IgD-negative memory B cell (primary cell): ENCODE results near the gene RARRES2. TPM values are rescaled to one million over a fixed set of nuclear protein-coding genes. Genes with fewer than 3 reads are reported as not detected.
"Not testable (repeated sequence)": the region's sequence is repeated elsewhere in the genome, so short reads cannot be mapped to it uniquely, and the experiment has no call there.

Experiments used
- H3K27ac Mint-ChIP-seq, 3 donors: one replicate each; pipeline ENCODE4 v1.8.0; 2020 to 2022; ENCODE audit warnings: mild to moderate bottlenecking in 3 of 3, mixed read lengths in 3 of 3, moderate library complexity in 1 of 3
- H3K27me3 Mint-ChIP-seq: one replicate; pipeline ENCODE4 v1.8.0; 2021; ENCODE audit warnings: mixed read lengths
- H3K36me3 Mint-ChIP-seq: one replicate; pipeline ENCODE4 v1.8.0; 2020; ENCODE audit warnings: mild to moderate bottlenecking, mixed read lengths
- H3K4me1 Mint-ChIP-seq, 3 donors: one replicate each; pipeline ENCODE4 v1.8.0; 2020 to 2022; ENCODE audit warnings: mixed read lengths in 3 of 3, mild to moderate bottlenecking in 1 of 3
- H3K4me3 Mint-ChIP-seq, 4 donors: one replicate each; pipeline ENCODE4 v1.8.0; 2020 to 2022; ENCODE audit warnings: mild to moderate bottlenecking in 4 of 4, mixed read lengths in 4 of 4, moderate library complexity in 3 of 4
- H3K9me3 Mint-ChIP-seq, 3 donors: one replicate each; pipeline ENCODE4 v1.8.0; 2020 to 2021; ENCODE audit warnings: mixed read lengths in 3 of 3, mild to moderate bottlenecking in 1 of 3
- polyA plus RNA-seq: library from polyadenylated mRNA; unstranded; fragments of 300-500 nt; fragmentation: Illumina TruSeq; gene quantifications from one replicate; pipeline ENCODE4 v1.2.3, GENCODE V29; 2021

The RARRES2 gene
- not detected for polyA plus RNA-seq

DNA sequence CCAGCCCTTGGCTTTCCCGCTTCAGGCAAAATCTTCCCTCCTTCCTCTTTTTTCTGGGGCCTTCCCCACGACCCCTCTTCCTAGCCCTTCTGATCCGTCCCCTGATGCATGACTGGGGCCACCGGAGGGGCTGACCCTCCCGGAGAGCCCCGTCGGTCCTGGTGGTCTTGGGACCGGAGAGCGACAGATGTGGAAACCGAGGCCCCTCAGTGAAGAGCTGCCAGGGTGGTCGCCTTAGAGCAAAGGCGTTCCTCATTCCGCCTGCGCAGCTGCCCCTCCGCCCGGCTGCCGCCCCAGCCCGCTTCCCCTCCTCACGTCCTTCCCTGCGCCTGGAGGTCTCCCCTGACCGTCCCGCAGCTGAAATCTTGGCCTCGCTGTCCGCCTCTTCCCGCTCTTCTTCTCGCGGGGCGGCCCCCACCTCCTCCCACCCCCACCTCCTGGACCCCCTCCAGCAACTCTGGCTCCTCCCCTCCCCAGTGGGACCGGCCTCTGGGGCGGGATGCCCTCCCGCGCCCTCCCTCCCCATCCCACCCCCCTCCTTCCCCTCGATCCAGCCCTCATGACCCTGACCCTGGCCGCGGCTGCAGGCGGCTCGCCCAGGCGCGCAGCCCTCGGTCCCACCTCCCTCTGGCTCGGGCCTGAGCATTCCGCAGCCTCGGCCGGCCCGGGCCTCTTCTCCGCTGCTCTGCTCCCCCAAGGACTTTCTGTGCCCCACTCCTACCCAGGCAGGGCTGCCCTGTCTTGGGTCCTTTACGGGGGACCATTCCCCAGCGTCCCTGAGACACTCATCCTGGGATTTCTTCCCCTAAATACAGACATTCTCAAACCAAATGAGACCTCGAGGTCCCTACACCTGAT is at the start of gene RARRES2:
TSS of gene RARRES2 (minus strand) at position 367 of the 858 bp plus-strand sequence. CDS start 1,020 bp downstream, outside the sequence.
- H3K9me3 Mint-ChIP-seq, result peaks cover 0 to 4% (median 3%) of the 10 kb centered on the region in 3 donors
- H3K4me3 Mint-ChIP-seq, result no peak within 1 kb of the TSS
- no peak within 1 kb of the TSS for H3K27ac Mint-ChIP-seq
- peaks cover 0 to 4% (median 4%) of the 10 kb centered on the region in 3 donors for H3K4me1 Mint-ChIP-seq
- peaks cover 7% of the 10 kb centered on the region for H3K36me3 Mint-ChIP-seq
- peaks cover 21% of the 10 kb centered on the region for H3K27me3 Mint-ChIP-seq

GRCh38 chr7:150390205-150390604 is 48.8 kb upstream of the RARRES2 start:
- Mint-ChIP-seq H3K9me3 (no peaks in the 10 kb centered on the region), H3K4me1 (peaks cover 0 to 4% (median 0%) of the 10 kb centered on the region in 3 donors), H3K4me3 (no peak overlapping the region), H3K27ac (no peak overlapping the region), H3K27me3 (no peaks in the 10 kb centered on the region), H3K36me3 (peaks cover 6% of the 10 kb centered on the region)

DNA sequence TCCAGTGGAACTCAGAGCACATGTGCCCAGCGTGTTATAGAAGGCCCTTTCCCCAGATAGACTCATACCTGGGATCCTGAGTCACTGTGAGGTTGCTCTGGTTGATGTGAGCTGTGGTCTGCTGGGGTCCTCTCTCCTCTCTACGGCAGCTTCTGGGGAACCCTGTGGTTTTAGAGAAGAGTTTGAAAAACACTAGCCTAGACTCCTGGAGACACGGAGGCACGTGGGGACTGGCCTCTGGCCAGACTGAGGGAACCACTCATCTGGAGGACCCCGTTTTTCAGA is 48.0 kb upstream of the RARRES2 start:
- H3K36me3 Mint-ChIP-seq, result peaks cover 6% of the 10 kb centered on the region
- peaks cover 1 to 4% (median 2%) of the 10 kb centered on the region in 3 donors for H3K4me1 Mint-ChIP-seq
- H3K9me3 Mint-ChIP-seq, result no peaks in the 10 kb centered on the region
- H3K4me3 Mint-ChIP-seq, result no peak overlapping the region
- H3K27ac Mint-ChIP-seq, result peak overlapping the region in 1 of 3 donors; percentile 57
- no peaks in the 10 kb centered on the region for H3K27me3 Mint-ChIP-seq

GRCh38 chr7:150388709-150389531 is 47.5 kb upstream of the RARRES2 start:
- H3K27me3 Mint-ChIP-seq, result no peaks in the 10 kb centered on the region
- H3K4me3 Mint-ChIP-seq, result no peak overlapping the region
- H3K9me3 Mint-ChIP-seq, result no peaks in the 10 kb centered on the region
- H3K36me3 Mint-ChIP-seq, result peaks cover 6% of the 10 kb centered on the region
- peak overlapping the region in 1 of 3 donors; percentile 57 for H3K27ac Mint-ChIP-seq
- peaks cover 2 to 4% (median 3%) of the 10 kb centered on the region in 3 donors for H3K4me1 Mint-ChIP-seq

- H3K27me3 Mint-ChIP-seq, result no peaks in the 10 kb centered on the region
- peaks cover 6% of the 10 kb centered on the region for H3K36me3 Mint-ChIP-seq
- H3K4me3 Mint-ChIP-seq, result no peak overlapping the region
- peaks cover 2 to 5% (median 4%) of the 10 kb centered on the region in 3 donors for H3K4me1 Mint-ChIP-seq
- H3K27ac Mint-ChIP-seq, result no peak overlapping the region
- H3K9me3 Mint-ChIP-seq, result no peaks in the 10 kb centered on the region
Observed at GRCh38 chr7:150388306-150388705, 46.9 kb upstream of the RARRES2 start.

- H3K27me3 Mint-ChIP-seq, H3K9me3 Mint-ChIP-seq, H3K4me3 Mint-ChIP-seq, H3K36me3 Mint-ChIP-seq: not testable (repeated sequence)
- peaks cover 7 to 20% (median 13%) of the 10 kb centered on the region in 3 donors for H3K4me1 Mint-ChIP-seq
- peak overlapping the region in 1 of 3 donors; percentile 39 for H3K27ac Mint-ChIP-seq
Observed at GRCh38 chr7:150385884-150386283, 44.5 kb upstream of the RARRES2 start.

- H3K9me3 Mint-ChIP-seq, result no peaks in the 10 kb centered on the region
- H3K36me3 Mint-ChIP-seq, result peaks cover 2% of the 10 kb centered on the region
- H3K27me3 Mint-ChIP-seq, result no peaks in the 10 kb centered on the region
- H3K27ac Mint-ChIP-seq, result peak overlapping the region in 1 of 3 donors; percentile 39
- no peak overlapping the region for H3K4me3 Mint-ChIP-seq
- peaks cover 12 to 25% (median 18%) of the 10 kb centered on the region in 3 donors for H3K4me1 Mint-ChIP-seq
Observed at GRCh38 chr7:150385302-150385723, 43.9 kb upstream of the RARRES2 start.

DNA sequence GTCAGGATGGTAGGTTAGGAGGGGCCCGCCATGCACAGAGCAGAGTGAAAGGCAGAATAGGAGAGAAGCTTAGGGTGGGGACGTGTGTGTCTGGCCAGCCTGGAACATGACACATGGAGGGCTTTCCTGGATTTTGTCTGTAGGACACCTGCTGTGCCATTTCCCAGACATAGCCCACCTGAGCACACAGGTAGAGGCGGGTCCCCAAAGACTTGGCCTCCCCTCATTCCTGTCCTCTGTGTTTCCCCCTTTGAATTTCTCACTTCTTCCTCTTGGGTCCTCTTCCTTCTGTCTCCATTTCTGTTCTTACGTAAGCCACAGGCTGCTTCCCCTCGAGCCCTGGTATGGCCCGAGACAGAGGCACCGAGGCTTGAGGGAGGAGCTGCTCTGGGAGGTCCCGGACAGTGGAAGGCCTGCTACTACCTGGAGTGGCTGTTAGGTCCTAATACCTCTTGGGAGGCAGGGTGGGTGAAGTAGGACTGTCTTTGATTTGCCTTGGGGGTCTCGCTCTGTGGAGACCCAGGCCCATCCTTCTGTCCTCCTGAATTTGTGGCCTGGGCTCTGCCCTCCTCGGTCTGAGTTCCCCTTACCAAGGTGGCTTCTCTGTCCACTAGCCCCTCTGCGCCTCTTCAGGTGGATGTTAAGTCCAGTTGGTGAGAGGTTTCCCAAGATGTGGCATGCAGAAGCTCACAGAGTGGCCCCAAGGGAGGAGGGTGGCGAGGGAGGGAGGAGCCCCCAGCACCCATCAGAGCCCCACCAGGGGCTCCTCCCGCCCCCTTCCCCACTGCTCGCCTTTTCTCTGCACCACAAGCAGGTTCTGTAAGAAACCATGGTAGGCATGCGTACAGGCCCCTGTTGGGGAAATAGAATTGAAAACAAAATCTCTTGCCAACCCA is 43.2 kb upstream of the RARRES2 start:
- Mint-ChIP-seq H3K36me3 (peaks cover 2% of the 10 kb centered on the region), H3K4me3 (no peak overlapping the region), H3K27ac (peak overlapping the region in 1 of 3 donors; percentile 59), H3K9me3 (no peaks in the 10 kb centered on the region), H3K4me1 (peaks cover 19 to 32% (median 25%) of the 10 kb centered on the region in 3 donors), H3K27me3 (no peaks in the 10 kb centered on the region)

GRCh38 chr7:150383710-150384397 is 42.4 kb upstream of the RARRES2 start:
- Mint-ChIP-seq H3K27ac (no peak overlapping the region), H3K4me3 (no peak overlapping the region), H3K36me3 (peaks cover 2% of the 10 kb centered on the region), H3K27me3 (no peaks in the 10 kb centered on the region), H3K4me1 (peaks cover 21 to 32% (median 25%) of the 10 kb centered on the region in 3 donors), H3K9me3 (no peaks in the 10 kb centered on the region)

DNA sequence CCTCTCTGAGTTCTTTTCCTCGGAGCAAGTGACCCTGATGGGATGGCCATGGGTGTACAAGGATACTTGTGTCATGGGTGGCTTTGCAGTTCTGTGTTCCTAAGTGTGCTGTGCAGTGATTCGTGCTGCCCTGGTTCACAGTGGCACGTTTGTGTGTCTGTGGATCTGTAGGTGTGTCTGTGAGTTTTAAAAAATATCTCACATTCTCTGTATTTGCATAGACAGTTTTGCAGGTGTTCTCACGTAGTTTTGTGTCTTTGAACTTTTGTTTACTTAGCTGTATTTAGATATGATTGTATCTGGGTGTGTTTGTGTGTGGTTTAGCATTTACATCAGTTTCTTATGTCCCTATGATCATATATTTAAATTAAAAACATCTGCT is 41.4 kb upstream of the RARRES2 start:
- Mint-ChIP-seq H3K4me1 (peaks cover 27 to 37% (median 30%) of the 10 kb centered on the region in 3 donors), H3K36me3 (peaks cover 2% of the 10 kb centered on the region), H3K9me3 (no peaks in the 10 kb centered on the region), H3K27me3 (no peaks in the 10 kb centered on the region), H3K4me3 (peak overlapping the region; percentile 41 to 85 (median 74)), H3K27ac (peak overlapping the region; percentile 65 to 96 (median 67))

- Mint-ChIP-seq H3K27ac (peak overlapping the region; percentile 65 to 96 (median 67)), H3K4me3 (peak overlapping the region; percentile 41 to 85 (median 74)), H3K36me3 (peaks cover 2% of the 10 kb centered on the region), H3K4me1 (peaks cover 32 to 43% (median 35%) of the 10 kb centered on the region in 3 donors), H3K27me3 (peaks cover 1% of the 10 kb centered on the region), H3K9me3 (no peaks in the 10 kb centered on the region)
Observed at GRCh38 chr7:150382123-150382843, 40.9 kb upstream of the RARRES2 start.

GRCh38 chr7:150381785-150382122 is 40.3 kb upstream of the RARRES2 start:
- Mint-ChIP-seq H3K9me3 (no peaks in the 10 kb centered on the region), H3K4me1 (peaks cover 36 to 43% (median 39%) of the 10 kb centered on the region in 3 donors), H3K36me3 (peaks cover 1% of the 10 kb centered on the region), H3K4me3 (peak overlapping the region in 2 of 4 donors; percentile 35 to 74), H3K27ac (peak overlapping the region in 1 of 3 donors; percentile 93), H3K27me3 (peaks cover 1% of the 10 kb centered on the region)

- peaks cover 1% of the 10 kb centered on the region for H3K27me3 Mint-ChIP-seq
- peak overlapping the region in 1 of 4 donors; percentile 34 for H3K4me3 Mint-ChIP-seq
- no peaks in the 10 kb centered on the region for H3K36me3 Mint-ChIP-seq
- H3K4me1 Mint-ChIP-seq, result peaks cover 41 to 46% (median 43%) of the 10 kb centered on the region in 3 donors
- H3K27ac Mint-ChIP-seq, result peak overlapping the region; percentile 41 to 93 (median 59)
- H3K9me3 Mint-ChIP-seq, result no peaks in the 10 kb centered on the region
Observed at GRCh38 chr7:150381096-150381495, 39.7 kb upstream of the RARRES2 start.
